CD4-positive, alpha-beta T cell treated with Interleukin-12 subunit alpha and Interleukin-12 subunit beta, for 1 hour (primary cell): ENCODE data around the gene NTF4.

Experiments used
- DNase-seq: peaks from one replicate; pipeline ENCODE4 v3.0.0-alpha.2; 2020

Gene NTF4

DNA sequence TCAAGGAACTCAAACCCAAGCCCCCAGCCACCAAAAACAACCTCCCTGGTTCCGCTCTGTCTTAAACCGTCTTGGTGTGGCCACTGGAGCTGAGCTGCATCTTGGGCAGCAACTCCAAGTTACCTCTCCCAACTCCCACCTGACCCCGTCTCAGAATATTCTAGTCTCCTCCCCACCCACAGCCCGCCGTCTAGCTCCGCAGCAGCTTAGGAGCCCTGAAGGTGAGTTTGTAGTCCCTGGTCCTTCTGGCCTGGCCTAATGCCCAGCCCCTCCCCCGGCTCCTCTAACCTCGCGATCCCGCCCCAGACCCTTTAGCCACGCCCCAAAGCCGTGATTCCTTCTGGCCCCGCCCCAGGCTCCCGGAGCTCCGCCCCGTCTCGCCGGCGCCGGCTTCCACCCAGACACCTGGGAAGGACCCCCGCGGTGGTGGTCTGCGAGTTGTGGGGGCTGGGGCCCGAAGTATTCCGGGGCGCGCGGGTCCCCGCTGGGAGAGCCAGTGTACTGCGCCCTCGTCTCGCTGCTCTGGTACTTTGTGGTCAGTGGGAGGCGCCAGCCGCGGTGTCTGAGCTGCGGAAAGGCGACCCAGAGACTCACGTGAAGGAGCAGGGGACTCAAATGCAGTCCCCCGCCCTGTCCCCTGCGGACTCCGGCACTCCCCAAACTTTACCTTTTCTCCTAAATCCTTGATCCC lies 45.2 kb downstream of the NTF4 start:
- peak; percentile 70 for DNase-seq

- peak; percentile 29 for DNase-seq
These were observed 46.0 kb downstream of the NTF4 start for GRCh38 chr19:49018388-49019241.

GRCh38 chr19:49017666-49018351 lies 46.8 kb downstream of the NTF4 start:
- DNase-seq: peak; percentile 72

- DNase-seq: no peak
These were observed 47.5 kb downstream of the NTF4 start, which contains the start of gene LHB for GRCh38 chr19:49017041-49017665. LHB (minus strand) TSS chr19:49017091; CDS start chr19:49017081, 10 bp downstream.

DNA sequence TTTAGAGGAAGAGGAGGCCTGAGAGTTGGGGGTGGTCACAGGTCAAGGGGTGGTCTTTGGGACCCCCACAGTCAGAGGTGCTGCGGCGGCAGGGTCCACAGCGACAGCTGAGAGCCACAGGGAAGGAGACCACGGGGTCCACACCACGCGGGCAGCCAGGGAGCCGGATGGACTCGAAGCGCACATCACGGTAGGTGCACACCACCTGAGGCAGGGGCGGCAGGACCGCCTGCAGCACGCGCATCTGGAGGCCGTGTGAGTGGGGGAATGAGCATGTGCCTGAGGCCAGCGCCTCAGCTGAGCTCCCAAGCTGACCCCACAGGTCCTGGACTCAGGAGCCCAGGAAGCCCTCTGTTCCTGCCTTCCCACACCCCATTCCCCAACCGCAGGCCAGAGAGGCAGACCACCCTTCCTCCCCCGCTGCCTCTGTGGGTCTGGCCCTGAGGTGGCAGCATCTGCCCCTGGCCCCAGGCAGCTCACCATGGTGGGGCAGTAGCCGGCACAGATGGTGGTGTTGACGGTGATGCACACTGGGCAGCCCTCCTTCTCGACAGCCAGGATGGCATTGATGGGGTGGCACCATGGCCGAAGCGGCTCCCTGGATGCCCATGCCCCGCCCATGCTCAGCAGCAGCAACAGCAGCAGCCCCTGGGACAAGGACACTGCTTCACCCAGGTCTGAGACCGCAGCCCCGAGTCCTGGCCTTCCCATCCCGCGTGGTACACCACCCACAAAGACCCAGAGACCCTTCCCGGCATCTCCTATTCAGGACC lies 48.4 kb downstream of the NTF4 start:
- no peak for DNase-seq

DNA sequence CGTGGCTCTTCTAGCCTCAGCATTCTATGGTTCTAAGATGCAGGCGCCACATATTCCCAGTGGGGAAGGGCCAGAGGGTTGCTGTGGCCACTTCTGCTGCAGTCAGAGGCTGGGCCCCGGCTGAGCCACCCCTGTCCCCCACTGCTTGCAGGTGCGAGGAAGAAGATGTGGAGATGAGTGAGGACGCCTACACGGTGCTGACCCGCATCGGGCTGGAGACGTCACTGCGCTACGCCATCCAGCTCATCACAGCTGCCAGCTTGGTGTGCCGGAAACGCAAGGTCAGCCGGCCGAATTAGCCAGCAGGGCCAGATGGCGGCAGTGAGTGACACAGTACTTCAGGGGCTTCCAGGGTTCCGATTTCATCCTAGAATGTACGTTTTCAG lies 49.8 kb downstream of the NTF4 start:
- no peak for DNase-seq

DNA sequence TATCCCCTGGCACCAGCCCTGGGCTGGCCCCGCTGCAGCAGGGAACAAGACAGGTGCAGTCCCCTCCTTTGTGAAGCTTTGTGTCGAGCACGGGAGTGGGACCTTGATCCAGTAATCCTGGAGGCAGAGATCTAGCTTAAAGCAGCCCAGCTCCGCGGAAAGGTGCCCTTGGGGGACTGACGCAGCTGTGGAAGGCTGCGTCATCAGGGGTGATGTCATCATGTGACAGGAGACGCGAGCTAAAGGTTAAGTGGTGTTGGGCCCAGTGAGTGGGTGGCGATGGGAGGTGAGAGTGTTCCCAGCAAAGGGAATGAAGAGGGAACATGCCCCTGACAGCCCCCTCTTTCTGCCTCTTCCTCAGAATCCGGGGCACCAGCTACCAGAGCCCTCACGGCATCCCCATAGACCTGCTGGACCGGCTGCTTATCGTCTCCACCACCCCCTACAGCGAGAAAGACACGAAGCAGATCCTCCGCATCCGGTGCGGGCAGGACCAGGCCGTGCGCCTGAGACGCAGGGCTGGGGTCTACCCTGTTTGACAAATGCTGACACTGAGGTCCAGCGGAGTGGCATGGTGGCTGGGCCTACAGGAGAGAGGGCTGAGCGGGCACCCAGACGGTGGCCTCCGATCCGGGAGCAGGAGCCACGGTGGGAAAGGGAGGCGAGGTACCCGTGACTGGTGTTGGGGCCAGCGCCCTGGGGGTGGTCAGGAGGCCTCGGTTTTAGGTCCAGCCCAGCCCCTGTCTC lies 50.3 kb downstream of the NTF4 start:
- no peak for DNase-seq

DNA sequence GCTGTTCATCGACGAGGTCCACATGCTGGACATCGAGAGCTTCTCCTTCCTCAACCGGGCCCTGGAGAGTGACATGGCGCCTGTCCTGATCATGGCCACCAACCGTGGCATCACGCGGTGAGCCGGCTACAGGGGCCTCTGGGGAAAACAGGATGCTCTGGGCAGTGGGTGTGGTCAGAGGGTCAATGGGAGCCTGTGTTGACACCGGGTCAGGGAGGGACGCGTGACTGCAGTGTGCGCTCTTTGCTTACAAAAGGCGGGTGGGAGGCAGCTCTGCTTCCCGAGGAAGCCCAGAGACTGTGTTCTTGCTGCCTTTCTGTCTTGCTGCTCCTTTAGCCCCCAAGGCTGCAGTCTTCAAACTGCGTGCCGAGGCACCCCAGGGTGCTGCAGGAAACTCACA lies 53.4 kb downstream of the NTF4 start:
- DNase-seq: no peak
